ENCODE measurements around the gene CCDC81.

GRCh38 chr11:86463120-86463519, 88.4 kb downstream of the CCDC81 start:
- TF ChIP-seq SMAD1 (IDR thresholded peaks at IDR 0.05; ENCODE audit: low read depth, low read length, partially characterized antibody), result no peak
- no peak for TF ChIP-seq ELF1 (tag; IDR thresholded peaks at IDR 0.05)
- TF ChIP-seq ZNF445 (CRISPR knock-in tag; IDR thresholded peaks at IDR 0.05; ENCODE audit: low read depth), result no peak
- TF ChIP-seq POLR2AphosphoS5 (IDR thresholded peaks at IDR 0.05; ENCODE audit: control insufficient read depth, insufficient read depth, low read depth, low read length), result no peak
- no peak for TF ChIP-seq PHB (CRISPR knock-in tag; IDR thresholded peaks at IDR 0.05)
- no peak for TF ChIP-seq FOS (IDR thresholded peaks at IDR 0.05; ENCODE audit: extremely low read depth, insufficient read length)
- TF ChIP-seq SIN3A (IDR thresholded peaks at IDR 0.05; ENCODE audit: borderline replicate concordance in 2 of 2, control insufficient read depth in 1 of 2, low read depth in 2 of 2, low read length in 2 of 2), result no peak
- TF ChIP-seq HNRNPUL1 (IDR thresholded peaks at IDR 0.05; ENCODE audit: low read length), result no peak
- no peak for TF ChIP-seq ZNF766 (CRISPR knock-in tag; conservative IDR thresholded peaks at IDR 0.05)
- no peak for TF ChIP-seq PRDM10 (IDR thresholded peaks at IDR 0.05; ENCODE audit: partially characterized antibody)
- TF ChIP-seq, protein P1, sequence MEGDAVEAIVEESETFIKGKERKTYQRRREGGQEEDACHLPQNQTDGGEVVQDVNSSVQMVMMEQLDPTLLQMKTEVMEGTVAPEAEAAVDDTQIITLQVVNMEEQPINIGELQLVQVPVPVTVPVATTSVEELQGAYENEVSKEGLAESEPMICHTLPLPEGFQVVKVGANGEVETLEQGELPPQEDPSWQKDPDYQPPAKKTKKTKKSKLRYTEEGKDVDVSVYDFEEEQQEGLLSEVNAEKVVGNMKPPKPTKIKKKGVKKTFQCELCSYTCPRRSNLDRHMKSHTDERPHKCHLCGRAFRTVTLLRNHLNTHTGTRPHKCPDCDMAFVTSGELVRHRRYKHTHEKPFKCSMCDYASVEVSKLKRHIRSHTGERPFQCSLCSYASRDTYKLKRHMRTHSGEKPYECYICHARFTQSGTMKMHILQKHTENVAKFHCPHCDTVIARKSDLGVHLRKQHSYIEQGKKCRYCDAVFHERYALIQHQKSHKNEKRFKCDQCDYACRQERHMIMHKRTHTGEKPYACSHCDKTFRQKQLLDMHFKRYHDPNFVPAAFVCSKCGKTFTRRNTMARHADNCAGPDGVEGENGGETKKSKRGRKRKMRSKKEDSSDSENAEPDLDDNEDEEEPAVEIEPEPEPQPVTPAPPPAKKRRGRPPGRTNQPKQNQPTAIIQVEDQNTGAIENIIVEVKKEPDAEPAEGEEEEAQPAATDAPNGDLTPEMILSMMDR (IDR thresholded peaks at IDR 0.05 in 2 of 3, conservative IDR thresholded peaks at IDR 0.05 in 1 of 3; ENCODE audit: insufficient read depth in 2 of 3, low read depth in 1 of 3, low read length in 3 of 3), result no peak
- TF ChIP-seq USF1 (CRISPR knock-in tag; IDR thresholded peaks at IDR 0.05), result no peak
- TF ChIP-seq, protein P2, sequence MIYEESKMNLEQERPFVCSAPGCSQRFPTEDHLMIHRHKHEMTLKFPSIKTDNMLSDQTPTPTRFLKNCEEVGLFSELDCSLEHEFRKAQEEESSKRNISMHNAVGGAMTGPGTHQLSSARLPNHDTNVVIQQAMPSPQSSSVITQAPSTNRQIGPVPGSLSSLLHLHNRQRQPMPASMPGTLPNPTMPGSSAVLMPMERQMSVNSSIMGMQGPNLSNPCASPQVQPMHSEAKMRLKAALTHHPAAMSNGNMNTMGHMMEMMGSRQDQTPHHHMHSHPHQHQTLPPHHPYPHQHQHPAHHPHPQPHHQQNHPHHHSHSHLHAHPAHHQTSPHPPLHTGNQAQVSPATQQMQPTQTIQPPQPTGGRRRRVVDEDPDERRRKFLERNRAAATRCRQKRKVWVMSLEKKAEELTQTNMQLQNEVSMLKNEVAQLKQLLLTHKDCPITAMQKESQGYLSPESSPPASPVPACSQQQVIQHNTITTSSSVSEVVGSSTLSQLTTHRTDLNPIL (CRISPR knock-in tag; IDR thresholded peaks at IDR 0.05), result no peak
- TF ChIP-seq HDAC2 (IDR thresholded peaks at IDR 0.05), result no peak
